8988T (cell line): Measurements from ENCODE around the gene HIVEP2.

Source experiments
- DNase-seq: peaks from one replicate; pipeline ENCODE4 v3.0.0; 2011

The HIVEP2 gene

GRCh38 chr6:142838821-142839685 lies 105.9 kb downstream of the HIVEP2 start:
- DNase-seq = no peak

GRCh38 chr6:142835787-142836535 lies 109.0 kb downstream of the HIVEP2 start:
- no peak for DNase-seq

- no peak for DNase-seq
These were observed 110.1 kb downstream of the HIVEP2 start for GRCh38 chr6:142834853-142835252.

- DNase-seq = no peak
These were observed 111.2 kb downstream of the HIVEP2 start for GRCh38 chr6:142833798-142834197.

GRCh38 chr6:142833054-142833453 lies 111.9 kb downstream of the HIVEP2 start:
- no peak for DNase-seq

GRCh38 chr6:142830807-142831206 lies 114.2 kb downstream of the HIVEP2 start:
- no peak for DNase-seq

GRCh38 chr6:142830116-142830710 lies 114.8 kb downstream of the HIVEP2 start:
- DNase-seq = no peak

GRCh38 chr6:142829556-142829955 lies 115.4 kb downstream of the HIVEP2 start:
- DNase-seq = no peak

GRCh38 chr6:142827991-142828390 lies 117.0 kb downstream of the HIVEP2 start:
- no peak for DNase-seq

- no peak for DNase-seq
These were observed 117.6 kb downstream of the HIVEP2 start for GRCh38 chr6:142827369-142827768.

GRCh38 chr6:142825760-142826159 lies 119.2 kb downstream of the HIVEP2 start:
- DNase-seq = no peak

- DNase-seq = no peak
These were observed 120.5 kb downstream of the HIVEP2 start for GRCh38 chr6:142824426-142824825.

GRCh38 chr6:142823256-142823902 lies 121.6 kb downstream of the HIVEP2 start:
- DNase-seq = no peak

GRCh38 chr6:142822842-142823241 lies 122.1 kb downstream of the HIVEP2 start:
- no peak for DNase-seq

GRCh38 chr6:142822383-142822782 lies 122.6 kb downstream of the HIVEP2 start:
- no peak for DNase-seq

- DNase-seq = no peak
These were observed 123.1 kb downstream of the HIVEP2 start for GRCh38 chr6:142821860-142822259.

- no peak for DNase-seq
These were observed 123.7 kb downstream of the HIVEP2 start for GRCh38 chr6:142821164-142821716.

GRCh38 chr6:142820338-142821051 lies 124.5 kb downstream of the HIVEP2 start:
- no peak for DNase-seq

GRCh38 chr6:142819603-142820337 lies 125.2 kb downstream of the HIVEP2 start:
- DNase-seq = no peak

- DNase-seq = no peak
These were observed 128.5 kb downstream of the HIVEP2 start for GRCh38 chr6:142816486-142816885.

GRCh38 chr6:142816031-142816430 lies 128.9 kb downstream of the HIVEP2 start:
- no peak for DNase-seq
